GM21576 (cell line): Measurements from ENCODE around the gene KLF12.

Experiments
- ATAC-seq: cut with Tn5 transposase; IDR thresholded peaks from one replicate; pipeline ENCODE4 v1.9.1; 2021; ENCODE audit warnings: mild to moderate bottlenecking, moderate library complexity; ENCODE audit not compliant: unreplicated experiment

Gene KLF12

GRCh38 chr13:74135326-74136083, 1.3 kb upstream of the KLF12 start:
- ATAC-seq: peak; percentile 39

- ATAC-seq: peak; percentile 20
Observed at GRCh38 chr13:74134777-74135325, 647 bp upstream of the KLF12 start.

GRCh38 chr13:74133657-74134201, 475 bp downstream of the KLF12 start:
- ATAC-seq: peak; percentile 45

- no peak for ATAC-seq
Observed at GRCh38 chr13:74132776-74133656, 1.2 kb downstream of the KLF12 start.

GRCh38 chr13:74132152-74132775, 1.9 kb downstream of the KLF12 start:
- ATAC-seq: no peak

GRCh38 chr13:74131227-74131626, 3.0 kb downstream of the KLF12 start:
- ATAC-seq: no peak

- ATAC-seq: no peak
Observed at GRCh38 chr13:74129500-74130191, 4.6 kb downstream of the KLF12 start.

- ATAC-seq: no peak
Observed at GRCh38 chr13:74128156-74128767, 5.9 kb downstream of the KLF12 start.

- no peak for ATAC-seq
Observed at GRCh38 chr13:74118328-74118727, 15.9 kb downstream of the KLF12 start.

- ATAC-seq: no peak
Observed at GRCh38 chr13:74117207-74117705, 16.9 kb downstream of the KLF12 start.

- ATAC-seq: no peak
Observed at GRCh38 chr13:74115133-74115532, 19.1 kb downstream of the KLF12 start.

GRCh38 chr13:74114641-74115040, 19.6 kb downstream of the KLF12 start:
- no peak for ATAC-seq

- ATAC-seq: no peak
Observed at GRCh38 chr13:74114202-74114601, 20.0 kb downstream of the KLF12 start.

- no peak for ATAC-seq
Observed at GRCh38 chr13:74111901-74112824, 22.0 kb downstream of the KLF12 start.

GRCh38 chr13:74111399-74111798, 22.8 kb downstream of the KLF12 start:
- ATAC-seq: no peak

GRCh38 chr13:74110053-74110452, 24.2 kb downstream of the KLF12 start:
- no peak for ATAC-seq

GRCh38 chr13:74107598-74107997, 26.6 kb downstream of the KLF12 start:
- no peak for ATAC-seq

GRCh38 chr13:74105871-74106270, 28.3 kb downstream of the KLF12 start:
- no peak for ATAC-seq
